GM19239 (cell line): ENCODE results near the gene OSGEPL1.
"Not testable (repeated sequence)": the region's sequence is repeated elsewhere in the genome, so short reads cannot be mapped to it uniquely, and the experiment has no call there.

ENCODE experiments used
- DNase-seq: peaks from one replicate; pipeline ENCODE4 v3.0.0; 2011; ENCODE audit warnings: low spot score; ENCODE audit not compliant: insufficient read length
- FAIRE-seq: peaks from 2 replicates; lab custom pipeline; 2011; peaks lifted over from hg19 to GRCh38; lab: Jason Lieb, UNC

The OSGEPL1 gene

GRCh38 chr2:189756311-189756952 is 6.2 kb downstream of the OSGEPL1 start:
- DNase-seq, result no peak
- FAIRE-seq, result no peak

- FAIRE-seq, result peak; percentile 80
Measured at GRCh38 chr2:189751080-189751658, 11.4 kb downstream of the OSGEPL1 start.

GRCh38 chr2:189729430-189729829 is 33.2 kb downstream of the OSGEPL1 start:
- FAIRE-seq (no peak), DNase-seq (no peak)

More at GRCh38 chr2:189751080-189751658, 11.4 kb downstream of the OSGEPL1 start:
- DNase-seq, result no peak

DNA sequence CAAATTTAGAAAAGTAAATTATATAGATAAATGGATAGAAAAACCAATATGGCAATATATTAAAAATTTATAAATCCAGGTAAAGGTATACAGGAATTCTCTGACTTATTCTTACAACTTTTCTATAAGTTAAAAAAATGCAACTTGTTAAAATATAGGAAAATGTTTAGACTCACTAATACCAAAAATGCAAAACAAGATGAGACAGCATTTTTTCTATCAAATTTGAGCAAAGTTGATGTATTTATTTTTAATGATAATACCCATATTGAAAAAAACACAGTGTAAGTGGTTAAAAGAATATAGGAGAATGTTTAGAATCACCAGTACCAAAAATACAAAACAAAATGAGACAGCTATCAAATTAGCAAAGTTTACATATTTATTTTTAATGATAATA is 35.7 kb downstream of the OSGEPL1 start:
- no peak for FAIRE-seq
- no peak for DNase-seq

- FAIRE-seq, result peak; percentile 49
Measured at GRCh38 chr2:189726271-189726670, 36.3 kb downstream of the OSGEPL1 start.

DNA sequence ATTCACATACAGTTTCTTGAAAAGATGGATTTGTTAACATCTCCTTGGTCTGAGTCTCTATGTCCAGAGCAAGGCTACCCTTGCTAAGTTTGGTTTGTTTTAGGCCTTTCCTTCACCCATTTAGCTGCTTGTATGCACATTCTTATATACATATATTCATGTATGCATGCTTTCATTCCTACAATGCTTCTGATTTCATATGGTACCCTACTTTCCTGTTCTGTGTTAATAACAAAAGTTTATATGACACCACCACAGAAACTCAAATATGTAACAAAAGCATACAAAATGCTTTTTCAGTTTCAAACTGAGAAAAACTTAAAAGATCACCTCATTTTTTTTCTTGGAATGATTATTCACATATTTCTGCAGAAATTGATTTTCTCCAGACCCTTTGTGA is 39.4 kb downstream of the OSGEPL1 start:
- no peak for DNase-seq
- FAIRE-seq, result no peak

More at GRCh38 chr2:189726271-189726670, 36.3 kb downstream of the OSGEPL1 start:
- DNase-seq, result no peak

DNA sequence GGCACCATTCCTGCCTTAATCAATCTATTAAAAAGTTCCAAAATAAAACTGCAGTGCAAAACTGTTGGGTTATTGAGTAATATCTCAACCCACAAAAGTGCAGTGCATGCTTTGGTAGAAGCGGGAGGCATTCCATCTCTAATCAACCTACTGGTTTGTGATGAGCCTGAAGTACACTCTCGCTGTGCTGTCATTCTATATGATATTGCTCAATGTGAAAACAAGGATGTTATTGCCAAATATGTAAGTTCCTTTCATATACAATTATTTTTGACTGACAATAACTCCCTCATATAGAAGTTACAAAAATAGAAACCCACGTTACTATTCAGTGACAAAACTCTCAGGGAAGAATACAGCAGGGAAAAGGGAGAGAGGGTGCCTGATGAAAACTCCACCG is 43.0 kb downstream of the OSGEPL1 start:
- DNase-seq (no peak), FAIRE-seq (no peak)

GRCh38 chr2:189717593-189717992 is 45.0 kb downstream of the OSGEPL1 start:
- FAIRE-seq, DNase-seq: not testable (repeated sequence)

GRCh38 chr2:189709501-189710221 is 52.9 kb downstream of the OSGEPL1 start:
- no peak for DNase-seq
- FAIRE-seq, result no peak

DNA sequence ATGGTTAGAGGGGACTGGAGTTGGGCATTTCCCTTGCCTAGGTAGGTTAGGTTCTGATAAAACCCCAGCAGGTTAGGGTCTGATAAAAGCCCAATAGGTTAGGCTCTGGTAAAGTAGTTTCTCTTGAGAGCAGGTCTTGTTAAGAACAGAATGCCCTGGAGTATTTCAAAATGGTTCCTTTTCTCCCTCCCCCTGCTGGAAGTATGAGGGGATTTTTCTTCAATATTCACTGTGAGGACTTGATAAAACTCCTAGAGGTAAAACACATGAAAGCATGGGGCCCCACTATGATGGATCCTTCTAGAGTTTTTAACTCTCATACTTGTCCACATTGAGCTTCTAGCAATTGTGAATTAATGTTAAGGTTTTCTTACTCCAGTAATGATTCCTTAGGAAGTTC is 60.5 kb downstream of the OSGEPL1 start:
- FAIRE-seq, result peak; percentile 18
- no peak for DNase-seq

DNA sequence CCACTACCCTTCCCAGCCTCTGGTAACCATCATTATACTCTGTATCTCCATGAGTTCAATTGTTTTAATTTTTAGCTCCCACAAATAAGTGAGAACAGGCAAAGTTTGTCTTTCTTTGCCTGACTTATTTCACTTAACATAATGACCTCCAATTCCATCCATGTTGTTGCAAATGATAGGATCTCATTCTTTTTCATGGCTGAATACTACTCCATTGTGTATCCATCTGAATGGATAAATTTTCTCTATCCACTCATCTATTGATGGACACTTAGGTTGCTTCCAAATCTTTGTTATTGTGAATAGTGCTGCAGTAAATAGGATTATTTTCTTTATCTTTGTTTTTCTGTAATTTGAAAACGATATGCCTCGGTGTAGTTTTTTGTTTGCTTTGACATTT is 61.9 kb downstream of the OSGEPL1 start:
- DNase-seq, result no peak

GRCh38 chr2:189698020-189698887 is 64.3 kb downstream of the OSGEPL1 start:
- FAIRE-seq, result peak; percentile 40
- no peak for DNase-seq

More for the DNA sequence above, 61.9 kb downstream of the OSGEPL1 start:
- no peak for FAIRE-seq
